OCI-LY7 (cell line): ENCODE data around the gene KIF5A. TPM values are rescaled to one million over a fixed set of nuclear protein-coding genes. Genes with fewer than 3 reads are reported as not detected.

Source experiments
- BruUV-seq: library from RNA; stranded (reverse); fragments of 400-500 nt; replicated peaks from 2 replicates; lab custom pipeline; 2021; lab: Mats Ljungman, UMichigan
- CTCF ChIA-PET: fragments of 300-600 bp; sonication (Branson Sonifier 250); formaldehyde crosslinking; loops from one replicate; lab custom pipeline; 2022; ENCODE audit warnings: antibody characterized with exemption; ENCODE audit not compliant: unreplicated experiment; lab: Charles Lee
- POLR2A ChIA-PET: fragments of 300-600 bp; sonication (Branson Sonifier 250); formaldehyde crosslinking; loops from one replicate; lab custom pipeline; 2022; ENCODE audit warnings: antibody characterized with exemption; lab: Charles Lee
- DNase-seq: peaks from one replicate; pipeline ENCODE4 v3.0.0-alpha.2; 2015; ENCODE audit warnings: low spot score
- H2AFZ ChIP-seq: fragments of 200-600 bp; sonication (generic), shearing (Covaris generic); 2 replicates; pipeline ENCODE4 v1.6.1; 2014; ENCODE audit warnings: mild to moderate bottlenecking, antibody characterized with exemption, low read length, moderate library complexity
- H3K27ac ChIP-seq: fragments of 200-600 bp; sonication (generic); 2 replicates; pipeline ENCODE4 v1.5.1; 2014; ENCODE audit warnings: mixed run types, low read depth, mild to moderate bottlenecking, moderate library complexity, low read length, inconsistent platforms; ENCODE audit not compliant: poor library complexity, severe bottlenecking
- H3K36me3 ChIP-seq: fragments of 200-600 bp; sonication (generic); 2 replicates; pipeline ENCODE4 v1.6.1; 2014; ENCODE audit warnings: mild to moderate bottlenecking, antibody characterized with exemption, low read length, moderate library complexity, mixed read lengths; ENCODE audit not compliant: insufficient read depth
- H3K4me1 ChIP-seq: fragments of 200-600 bp; sonication (generic); 2 replicates; pipeline ENCODE4 v1.5.1; 2014; ENCODE audit warnings: mild to moderate bottlenecking, low read length; ENCODE audit not compliant: insufficient read depth, poor library complexity, severe bottlenecking
- H3K4me2 ChIP-seq: fragments of 200-600 bp; sonication (generic); 2 replicates; pipeline ENCODE4 v1.6.1; 2014; ENCODE audit warnings: mild to moderate bottlenecking, low read length
- H3K4me3 ChIP-seq: fragments of 200-600 bp; sonication (generic); 2 replicates; pipeline ENCODE4 v1.5.1; 2014; ENCODE audit warnings: mild to moderate bottlenecking, low read depth, low read length; ENCODE audit not compliant: poor library complexity, severe bottlenecking
- H3K79me2 ChIP-seq: fragments of 200-600 bp; sonication (generic); 2 replicates; pipeline ENCODE4 v1.6.1; 2016; ENCODE audit warnings: low read depth, mild to moderate bottlenecking, low read length, moderate library complexity, mixed read lengths; ENCODE audit not compliant: insufficient read depth
- H3K9me2 ChIP-seq: fragments of 200-600 bp; sonication (generic); 2 replicates; pipeline ENCODE4 v1.6.1; 2016; ENCODE audit warnings: mild to moderate bottlenecking, low read length, mixed read lengths; ENCODE audit not compliant: insufficient read depth
- H3K9me3 ChIP-seq: fragments of 200-600 bp; sonication (generic); 2 replicates; pipeline ENCODE4 v1.6.1; 2014; ENCODE audit warnings: mild to moderate bottlenecking, mixed run types, low read length, mixed read lengths
- H4K20me1 ChIP-seq: fragments of 200-600 bp; sonication (generic); 2 replicates; pipeline ENCODE4 v1.6.1; 2014; ENCODE audit warnings: mild to moderate bottlenecking, antibody characterized with exemption, low read length, moderate library complexity, mixed read lengths; ENCODE audit not compliant: insufficient read depth
- CTCF ChIP-seq: fragments of 200-600 bp; sonication (generic); conservative IDR thresholded peaks from 2 replicates; pipeline ENCODE4 v1.5.1; 2014; ENCODE audit warnings: mild to moderate bottlenecking, antibody characterized with exemption, low read length, moderate library complexity, mixed read lengths
- EZH2phosphoT487 ChIP-seq: fragments of 200-600 bp; sonication (generic); IDR thresholded peaks from 2 replicates; pipeline ENCODE4 v1.6.1; 2018; ENCODE audit warnings: low read depth, borderline replicate concordance, mild to moderate bottlenecking, mixed run types, antibody characterized with exemption, low read length, moderate library complexity, mixed read lengths
- intact Hi-C: fragments of 100-400 bp; cut with micrococcal nuclease; formaldehyde crosslinking; loops from one replicate; pipeline ENCODE4 v1.10.0; 2022; ENCODE audit not compliant: unreplicated experiment
- total RNA-seq, 2 experiments: library from RNA; depleted of rRNA in 1 of 2; stranded (reverse); fragments of >200 nt in 1 of 2; shearing (Covaris generic) in 1 of 2; gene quantifications; 2 replicates each; pipeline ENCODE4 v1.2.3, GENCODE V29; 2014 to 2022

KIF5A gene
- total RNA-seq, 2 experiments from 2014 or later, result 0.09 to 1.6 TPM

- H3K4me2 ChIP-seq, result no peak overlapping the region
- H3K9me2 ChIP-seq, result no peaks in the 10 kb centered on the region
- H2AFZ ChIP-seq, result no peak overlapping the region
- DNase-seq, result no peak
- intact Hi-C loops, result no loop called here
- H3K9me3 ChIP-seq, result no peaks in the 10 kb centered on the region
- ChIA-PET CTCF (no interaction called here), POLR2A (no interaction called here)
- H3K79me2 ChIP-seq, result peaks cover 16% of the 10 kb centered on the region; the same call in 1 of the 2 replicates
- no peak overlapping the region for H3K4me3 ChIP-seq
- H4K20me1 ChIP-seq, result no peaks in the 10 kb centered on the region
- no peak for TF ChIP-seq CTCF
- TF ChIP-seq EZH2phosphoT487, result no peak
- no peaks in the 10 kb centered on the region for H3K36me3 ChIP-seq
- BruUV-seq, result no TSS peak
- no peak overlapping the region for H3K27ac ChIP-seq
- H3K4me1 ChIP-seq, result peaks cover 22% of the 10 kb centered on the region
These were observed 1.4 kb upstream of the KIF5A start for GRCh38 chr12:57548488-57548887.

- CTCF ChIA-PET, result no interaction called here
- Histone ChIP-seq H3K36me3 (no peaks in the 10 kb centered on the region), H2AFZ (peak overlapping the region; percentile 34; the same call in 1 of the 2 replicates), H3K9me3 (no peaks in the 10 kb centered on the region), H3K79me2 (peaks cover 16% of the 10 kb centered on the region; the same call in 1 of the 2 replicates), H3K4me2 (peak overlapping the region; percentile 41), H3K4me1 (peaks cover 17% of the 10 kb centered on the region), H3K4me3 (peak overlapping the region; percentile 23), H3K9me2 (no peaks in the 10 kb centered on the region), H4K20me1 (no peaks in the 10 kb centered on the region), H3K27ac (no peak overlapping the region)
- POLR2A ChIA-PET, result no interaction called here
- TF ChIP-seq CTCF (no peak), EZH2phosphoT487 (no peak)
- no TSS peak for BruUV-seq
- intact Hi-C loops, result no loop called here
- DNase-seq, result no peak
These were observed 488 bp upstream of the KIF5A start for GRCh38 chr12:57549203-57549908.
